ENCODE results near the gene XYLT1. TPM values are rescaled to one million over a fixed set of nuclear protein-coding genes. Genes with fewer than 3 reads are reported as not detected.

The XYLT1 gene
- total RNA-seq, 2 donors from 2014 or later: 32.4 to 33.1 TPM

DNA sequence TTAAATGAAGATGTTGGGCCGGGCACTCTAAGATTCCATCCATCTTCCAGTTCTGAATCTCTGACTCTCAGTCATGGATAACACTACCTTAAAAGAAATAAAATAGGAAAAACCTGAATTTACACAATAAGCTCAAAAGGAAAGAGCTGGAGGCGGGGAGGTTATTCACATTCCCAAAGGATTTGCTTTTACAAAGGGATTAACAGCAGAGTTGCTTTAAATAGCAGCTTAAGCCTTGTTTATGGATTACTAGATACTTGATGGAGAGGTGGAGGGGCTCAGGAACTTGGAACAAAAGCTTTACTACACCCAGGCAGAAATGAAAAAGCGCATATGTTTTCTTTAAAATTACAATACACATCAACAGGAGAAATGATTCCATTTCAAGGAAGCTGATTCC lies 84.5 kb downstream of the XYLT1 start:
- intact Hi-C loops (cut with DNase I): no loop called here
- DNase-seq (ENCODE audit: low spot score): no peak

DNA sequence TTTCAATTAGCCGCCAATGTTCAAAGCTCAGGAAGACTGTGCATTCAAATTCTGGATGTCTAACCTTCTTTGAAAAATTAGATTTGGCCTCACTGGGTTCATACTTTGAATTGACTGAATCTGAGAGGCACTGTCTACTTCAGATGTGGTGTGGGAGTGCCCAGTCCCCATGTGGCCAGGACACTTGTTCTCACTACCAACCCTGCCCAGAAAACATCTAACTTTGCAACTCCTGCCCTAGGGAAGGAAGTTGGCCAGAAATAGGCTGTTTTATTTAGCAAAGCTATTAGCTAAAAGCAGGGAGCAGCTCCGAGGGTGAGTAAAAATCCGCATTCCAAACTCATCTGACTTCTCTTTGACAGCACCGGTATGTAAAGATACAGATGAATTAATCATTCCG lies 86.3 kb downstream of the XYLT1 start:
- intact Hi-C loops (cut with DNase I): no loop called here
- no peak for DNase-seq (ENCODE audit: low spot score)

DNA sequence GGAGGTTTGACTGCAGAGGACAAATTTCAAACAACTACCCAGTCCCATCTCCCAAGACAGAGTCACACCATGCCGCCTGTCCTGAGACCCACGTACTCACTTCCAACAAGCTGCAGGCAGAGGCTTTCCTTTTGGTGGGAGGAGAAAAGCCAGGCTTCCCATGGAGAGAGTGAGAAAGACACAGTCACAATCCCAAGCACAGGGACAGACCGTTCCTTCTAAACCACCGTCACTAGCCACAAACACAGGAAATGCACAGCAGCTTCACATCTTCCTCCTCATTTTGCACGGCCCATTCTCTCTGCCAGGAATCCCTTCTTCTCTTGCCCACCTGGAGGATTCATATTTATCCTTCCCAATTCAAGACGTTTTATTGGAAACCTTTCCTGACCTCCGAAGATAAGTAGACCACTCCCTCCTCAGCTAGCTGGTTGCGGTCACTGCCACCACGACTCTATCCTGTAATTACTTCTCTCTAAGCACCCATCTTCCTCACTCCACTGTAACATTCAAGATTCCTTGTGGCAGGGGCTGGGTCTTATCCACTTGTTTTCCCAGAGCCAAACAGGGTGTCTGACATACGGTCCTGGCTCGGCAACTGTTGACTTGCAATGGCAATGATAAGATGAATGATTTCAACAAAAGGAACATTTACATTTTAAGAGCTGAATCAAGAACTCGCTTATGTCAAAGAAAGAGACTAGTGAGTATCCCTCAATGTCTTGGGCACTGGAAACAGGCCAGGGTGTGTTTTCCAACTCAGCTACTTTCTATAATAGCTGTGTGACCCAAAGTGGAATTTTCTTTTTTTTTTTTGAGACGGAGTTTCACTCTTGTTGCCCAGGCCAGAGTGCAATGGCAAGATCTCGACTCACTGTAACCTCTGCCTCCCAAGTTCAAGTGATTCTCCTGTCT lies 87.6 kb downstream of the XYLT1 start:
- intact Hi-C loops (cut with DNase I): no loop called here
- DNase-seq (ENCODE audit: low spot score): no peak

DNA sequence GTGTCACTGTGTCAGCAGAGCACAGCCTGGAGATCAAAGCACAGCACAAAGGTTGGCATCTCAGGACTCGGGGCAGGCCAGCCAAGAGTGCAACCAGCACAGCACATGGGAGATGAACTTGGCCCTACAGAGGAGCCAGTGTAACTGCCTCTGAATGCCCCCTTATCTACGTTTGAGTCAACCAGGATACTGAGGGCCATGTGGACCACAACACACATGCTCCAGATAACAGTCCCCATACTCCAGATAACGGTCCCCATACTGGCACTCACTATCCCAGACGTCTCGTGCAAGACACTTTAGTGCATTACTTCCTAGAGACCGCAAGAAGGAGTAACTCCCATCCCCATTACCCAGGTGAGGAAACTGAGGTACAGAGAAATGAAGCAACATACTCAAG lies 88.2 kb downstream of the XYLT1 start:
- intact Hi-C loops (cut with DNase I): no loop called here
- DNase-seq (ENCODE audit: low spot score): no peak

DNA sequence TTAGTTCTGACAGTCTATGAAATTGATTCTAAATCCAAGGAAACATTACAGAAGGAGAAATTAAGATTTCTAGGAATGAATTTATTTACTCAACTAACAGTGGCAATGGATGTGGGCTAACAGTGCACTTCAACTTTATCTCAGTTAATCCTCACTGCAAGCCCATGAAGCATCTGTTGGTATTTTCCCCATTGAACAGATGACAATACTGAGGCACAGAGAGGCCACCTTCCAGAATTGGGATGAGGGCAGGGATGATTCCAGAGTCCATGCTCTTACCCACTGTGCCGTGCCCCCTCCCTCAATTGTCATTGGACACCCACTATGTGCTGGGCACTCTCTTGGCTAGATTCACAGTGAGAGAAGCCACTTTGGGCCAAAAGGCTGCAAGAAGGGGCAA lies 89.0 kb downstream of the XYLT1 start:
- intact Hi-C loops (cut with DNase I): no loop called here
- no peak for DNase-seq (ENCODE audit: low spot score)

DNA sequence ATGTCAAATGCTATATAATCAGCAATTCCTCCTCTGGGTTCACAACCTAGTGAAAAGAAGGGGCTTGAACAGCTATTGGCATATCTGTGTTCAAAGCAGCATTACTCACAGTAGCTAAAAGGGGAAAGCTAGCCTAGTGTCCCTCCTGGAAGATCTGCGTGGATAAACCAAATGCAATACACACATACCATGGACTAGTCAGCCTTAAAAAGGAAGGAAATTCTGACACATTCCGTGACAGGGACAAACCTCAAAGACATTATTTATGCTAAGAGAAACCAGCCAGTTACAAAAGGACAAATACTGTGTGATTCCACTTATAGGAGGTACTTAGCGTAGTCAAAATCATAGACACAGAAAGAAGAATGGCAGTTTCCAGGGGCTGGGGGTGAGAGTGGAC lies 90.1 kb downstream of the XYLT1 start:
- intact Hi-C loops (cut with DNase I): no loop called here

DNA sequence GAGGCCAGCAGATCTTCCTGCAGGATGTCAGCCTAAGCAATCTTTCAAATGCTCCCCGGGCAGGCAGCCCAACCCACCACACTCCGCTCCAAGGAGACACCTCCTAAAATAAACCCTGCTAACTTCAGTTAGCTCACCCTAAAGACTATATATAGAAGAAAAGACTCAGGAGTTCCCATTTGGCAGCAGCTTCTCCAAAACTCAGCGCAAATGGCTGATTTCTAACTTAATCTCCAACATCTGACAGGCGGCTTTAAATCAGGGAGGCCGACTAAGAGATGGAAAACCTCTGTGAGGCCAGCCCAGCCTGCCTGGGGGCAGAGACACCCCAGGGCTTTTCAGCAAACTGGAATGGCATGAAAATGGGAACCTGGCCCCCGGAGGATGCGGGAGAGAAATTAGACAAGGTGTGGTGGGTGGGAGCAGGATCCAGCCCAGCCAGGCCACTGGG lies 91.6 kb downstream of the XYLT1 start:
- DNase-seq (ENCODE audit: low spot score): peak; percentile 88
- intact Hi-C loops (cut with DNase I): no loop called here

More for the DNA sequence above, 90.1 kb downstream of the XYLT1 start:
- no peak for DNase-seq (ENCODE audit: low spot score)

DNA sequence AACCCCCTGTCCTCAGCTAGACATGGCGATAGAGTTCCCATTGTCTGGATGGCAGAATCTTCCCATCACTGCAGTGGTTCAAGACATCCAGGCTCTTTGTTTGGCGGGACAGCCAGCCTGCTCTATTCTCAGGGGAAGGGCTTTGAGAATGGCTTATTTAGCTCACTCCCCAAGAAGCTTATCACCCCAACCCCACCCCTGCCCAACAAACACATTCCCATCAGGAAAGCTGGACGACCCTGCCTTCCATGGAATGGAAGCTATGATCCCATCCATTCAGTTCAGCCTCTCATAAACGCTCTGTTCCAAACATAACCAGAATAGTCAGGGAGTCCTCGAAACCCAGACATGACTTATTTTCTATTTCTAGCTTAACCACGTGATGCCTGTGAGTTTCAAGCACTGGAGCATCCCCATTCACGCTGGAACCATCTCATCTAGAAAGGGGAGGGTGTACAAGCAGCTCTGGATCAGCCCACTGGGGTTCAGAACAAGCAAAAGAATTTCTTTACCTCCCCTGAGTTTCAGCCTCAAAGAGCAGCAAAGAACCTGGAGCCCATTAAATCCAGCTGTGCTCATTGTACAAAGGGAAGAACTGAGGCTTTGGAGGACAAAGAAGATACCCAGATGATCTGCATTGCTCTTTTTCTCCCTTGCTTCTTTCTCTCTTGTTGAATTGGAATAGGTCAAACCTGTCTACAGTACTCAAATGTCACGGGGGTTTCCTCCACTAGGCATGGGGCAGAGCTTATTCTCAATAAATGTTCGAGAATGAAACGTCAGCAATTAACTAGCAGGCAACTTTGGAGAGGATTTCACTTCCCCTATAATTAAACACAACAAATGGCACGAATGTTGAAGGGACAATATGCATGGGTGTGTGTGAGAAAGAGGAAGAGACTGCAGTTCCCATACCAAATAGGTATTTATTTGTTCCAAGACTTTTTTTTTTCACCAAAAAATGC lies 93.1 kb downstream of the XYLT1 start:
- intact Hi-C loops (cut with DNase I): no loop called here
- DNase-seq (ENCODE audit: low spot score): peak; percentile 53

DNA sequence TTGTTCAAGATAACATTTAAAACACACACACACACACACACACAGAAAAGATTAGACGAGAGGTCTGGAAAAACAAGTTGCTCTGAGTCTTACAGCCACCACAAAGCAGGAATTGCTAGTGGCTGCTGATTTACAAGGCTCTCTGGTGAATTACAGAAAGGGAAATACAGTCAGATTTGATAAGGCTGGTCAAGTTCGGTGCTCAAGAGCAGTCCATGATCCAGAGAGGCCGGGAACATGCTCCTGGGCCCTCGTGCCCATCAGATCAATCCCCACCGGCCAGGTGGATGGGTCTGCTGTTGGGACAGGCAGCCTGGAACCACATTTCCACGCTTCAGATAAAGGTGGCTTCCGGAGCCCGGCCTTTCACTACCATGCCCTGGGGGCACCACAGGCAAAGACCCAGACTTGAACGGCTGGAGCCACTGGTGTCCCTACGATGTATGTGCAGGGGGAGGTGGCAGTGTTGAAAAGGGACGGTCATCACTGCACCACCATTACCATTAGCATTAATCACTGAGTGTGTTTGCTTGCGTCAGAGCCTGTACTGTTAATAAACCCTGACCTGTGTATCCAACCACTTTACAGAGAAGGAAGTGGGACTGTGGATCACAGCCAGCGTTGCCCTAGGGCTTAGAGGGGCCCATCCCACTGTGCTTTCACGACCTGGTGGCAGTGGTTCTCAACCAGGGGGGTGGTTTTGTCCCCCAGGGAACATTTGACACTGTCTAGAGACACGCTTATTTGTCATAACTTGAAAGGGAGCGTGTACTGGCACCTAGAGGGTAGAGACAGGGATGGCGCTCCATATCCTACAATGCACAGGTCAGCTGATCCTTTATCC lies 95.1 kb downstream of the XYLT1 start:
- intact Hi-C loops (cut with DNase I): no loop called here

DNA sequence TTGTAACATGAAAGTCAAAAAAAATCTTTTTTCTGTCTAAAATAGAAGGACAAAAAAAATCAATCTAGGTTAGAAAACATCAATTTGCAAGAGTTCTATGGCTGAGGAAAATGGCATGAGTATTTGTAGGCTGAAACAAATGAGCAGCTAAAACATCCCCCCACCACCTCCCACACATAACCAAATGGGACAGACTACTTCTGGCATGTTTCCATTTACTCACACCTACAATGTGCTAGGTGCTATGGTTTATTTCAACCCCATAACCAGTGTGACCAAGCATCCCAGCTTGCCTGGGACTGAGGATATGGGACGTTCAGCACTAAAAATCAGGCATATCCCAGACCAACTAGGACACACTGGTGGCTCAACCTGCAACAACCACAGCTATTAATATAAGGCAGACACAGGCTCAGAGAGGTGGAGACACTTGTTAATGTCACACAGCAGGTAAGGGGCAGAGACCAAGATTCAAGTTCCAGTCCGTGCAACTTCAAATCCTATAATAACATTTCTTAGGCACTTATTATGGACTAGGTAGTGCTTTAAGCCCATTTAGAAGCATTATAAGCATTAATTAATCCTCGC lies 96.0 kb downstream of the XYLT1 start:
- no peak for DNase-seq (ENCODE audit: low spot score)
- intact Hi-C loops (cut with DNase I): no loop called here

More for the DNA sequence above, 95.1 kb downstream of the XYLT1 start:
- peak; percentile 77 for DNase-seq (ENCODE audit: low spot score)

DNA sequence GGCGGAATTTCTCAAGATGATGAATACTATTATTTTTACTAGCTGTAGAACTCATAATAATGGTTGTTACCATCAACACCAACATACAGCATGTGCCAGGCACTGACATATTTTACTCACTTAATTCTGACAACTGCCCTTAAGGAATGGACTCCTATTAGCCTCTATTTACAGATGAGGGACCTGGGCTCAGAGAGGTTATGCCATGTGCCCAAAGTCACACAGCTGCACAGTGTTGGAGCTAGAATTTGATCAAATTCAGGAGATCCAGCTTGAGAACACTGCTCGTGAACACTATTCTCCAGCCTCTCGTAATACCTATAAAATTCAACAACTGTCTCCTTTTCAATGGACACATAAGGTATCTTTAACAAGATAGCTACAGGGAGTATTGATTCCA lies 97.2 kb downstream of the XYLT1 start:
- intact Hi-C loops (cut with DNase I): no loop called here
- no peak for DNase-seq (ENCODE audit: low spot score)

DNA sequence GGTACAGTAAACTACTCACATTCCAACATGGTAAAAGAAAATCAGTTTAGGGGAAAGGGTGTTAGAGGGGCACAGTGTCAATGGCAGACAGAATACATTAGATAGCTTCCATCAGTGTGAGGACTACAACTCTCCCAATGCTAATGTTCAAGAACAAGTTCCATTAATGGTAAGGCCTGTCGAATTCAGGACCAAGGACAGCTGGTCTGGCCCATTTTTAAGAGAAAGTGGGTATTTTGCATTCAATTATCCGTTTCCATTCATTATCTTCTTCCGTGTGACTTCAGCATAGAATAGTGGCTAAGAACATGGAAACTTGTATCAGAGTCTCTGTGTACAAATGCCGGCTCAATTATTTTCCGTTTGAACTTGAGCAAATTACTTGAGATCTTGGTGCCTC lies 98.4 kb downstream of the XYLT1 start:
- intact Hi-C loops (cut with DNase I): no loop called here
- DNase-seq (ENCODE audit: low spot score): no peak

DNA sequence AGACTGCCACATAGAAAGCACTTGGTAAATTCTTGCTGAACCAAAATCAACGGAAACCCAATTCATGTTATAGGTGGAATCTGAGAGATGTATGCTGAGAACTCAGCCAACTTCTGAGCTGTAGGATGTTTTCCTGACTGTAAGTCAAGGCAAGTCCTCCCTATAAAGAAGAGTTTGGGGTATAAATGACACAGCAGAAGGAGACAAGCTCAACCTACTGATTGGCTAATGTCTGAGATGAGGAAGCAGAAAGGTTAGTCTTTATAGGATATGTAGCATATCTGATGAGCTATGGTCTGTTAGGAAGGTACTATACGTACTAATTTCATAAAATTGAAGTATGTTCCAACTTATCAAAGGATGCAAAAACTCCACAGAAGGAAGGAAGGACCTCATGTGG lies 99.5 kb downstream of the XYLT1 start:
- DNase-seq (ENCODE audit: low spot score): no peak
- intact Hi-C loops (cut with DNase I): no loop called here

DNA sequence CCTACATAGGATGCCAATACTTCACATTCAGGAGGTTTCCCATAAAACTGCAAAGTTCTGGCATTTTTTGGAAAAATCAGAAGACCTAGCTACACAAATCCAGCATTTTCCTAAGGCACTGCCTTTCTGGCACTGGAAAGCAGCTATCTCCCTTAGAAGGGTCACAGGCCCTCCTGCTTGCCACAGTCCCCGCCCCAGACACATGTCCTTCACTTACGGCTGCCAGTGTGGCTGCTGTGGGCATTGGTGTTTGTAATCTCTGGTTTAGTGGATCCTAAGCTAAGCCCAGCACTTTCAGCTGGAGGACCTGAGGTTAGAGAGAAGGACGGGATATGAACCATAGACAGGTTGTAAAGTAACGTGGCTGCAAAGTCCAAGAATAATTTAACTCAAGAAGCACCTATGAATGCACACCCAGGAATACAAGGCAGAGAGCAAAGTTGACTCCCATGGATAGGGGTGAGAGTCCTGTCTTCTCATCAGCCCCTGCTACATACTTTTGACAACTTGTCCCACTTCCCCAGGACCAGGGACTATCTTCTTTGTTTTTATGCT lies 100.0 kb downstream of the XYLT1 start:
- no peak for DNase-seq (ENCODE audit: low spot score)
- intact Hi-C loops (cut with DNase I): no loop called here

DNA sequence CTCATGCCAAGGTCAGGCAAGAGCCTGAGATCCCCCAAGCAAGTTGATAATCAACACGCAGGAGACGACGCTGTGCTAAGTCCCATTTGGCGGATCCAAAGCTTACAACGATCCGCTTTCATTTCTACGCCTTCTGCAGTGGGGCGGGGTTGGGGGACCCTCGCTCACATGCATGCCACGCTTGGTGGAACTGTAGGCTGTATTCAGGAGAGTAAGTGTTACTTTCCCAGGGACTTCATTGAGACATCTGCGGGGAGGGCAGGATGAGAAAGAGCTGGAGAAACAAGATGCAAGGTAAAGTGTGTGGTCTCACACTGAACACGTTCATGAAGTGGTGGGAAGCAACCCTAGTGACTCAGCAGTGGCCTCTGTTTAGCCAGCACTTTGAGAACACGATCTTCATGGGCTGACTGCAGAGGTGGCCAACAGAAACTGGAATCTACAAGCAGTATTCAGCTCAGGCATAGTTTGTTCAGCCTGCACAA lies 100.5 kb downstream of the XYLT1 start:
- intact Hi-C loops (cut with DNase I): no loop called here
- peak; percentile 48 for DNase-seq (ENCODE audit: low spot score)

DNA sequence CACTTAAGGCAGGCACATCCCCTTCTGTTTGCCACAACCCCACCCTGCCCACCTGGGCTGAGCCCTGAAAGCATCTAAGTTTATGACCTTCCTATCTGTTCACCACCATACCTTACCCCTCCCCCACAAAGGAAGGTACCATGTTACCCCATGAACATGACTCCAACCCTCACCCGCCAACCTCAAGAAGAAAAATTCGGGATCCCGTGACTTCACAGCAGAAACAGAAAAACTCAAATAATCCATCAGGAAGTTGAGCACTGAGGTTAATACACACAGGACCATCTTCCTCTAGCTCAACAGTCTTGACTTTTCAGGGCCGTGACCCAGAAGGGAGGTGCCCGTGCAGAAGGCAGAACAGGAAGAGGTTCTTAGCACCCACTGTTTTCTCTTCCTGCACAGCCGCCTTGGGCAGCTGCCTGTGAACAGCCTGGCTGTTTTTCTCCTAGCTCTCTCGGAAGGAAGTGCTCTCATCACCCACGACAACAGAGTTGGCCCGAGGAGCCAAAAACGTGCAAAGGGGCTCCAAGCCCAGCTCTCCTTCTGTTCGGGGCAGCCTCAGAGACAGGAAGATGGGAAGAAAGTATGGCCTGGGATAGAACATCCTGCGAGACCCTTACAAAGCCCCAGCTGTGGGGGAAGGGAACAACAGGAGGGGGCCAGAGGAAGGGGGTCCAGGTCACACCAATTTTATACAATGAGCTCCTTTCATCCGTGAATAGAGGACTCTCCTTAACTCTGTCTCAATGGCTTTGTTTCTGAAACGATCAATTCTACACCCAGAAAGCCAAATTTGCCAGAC lies 101.1 kb downstream of the XYLT1 start:
- intact Hi-C loops (cut with DNase I): no loop called here
- DNase-seq (ENCODE audit: low spot score): peak; percentile 86

DNA sequence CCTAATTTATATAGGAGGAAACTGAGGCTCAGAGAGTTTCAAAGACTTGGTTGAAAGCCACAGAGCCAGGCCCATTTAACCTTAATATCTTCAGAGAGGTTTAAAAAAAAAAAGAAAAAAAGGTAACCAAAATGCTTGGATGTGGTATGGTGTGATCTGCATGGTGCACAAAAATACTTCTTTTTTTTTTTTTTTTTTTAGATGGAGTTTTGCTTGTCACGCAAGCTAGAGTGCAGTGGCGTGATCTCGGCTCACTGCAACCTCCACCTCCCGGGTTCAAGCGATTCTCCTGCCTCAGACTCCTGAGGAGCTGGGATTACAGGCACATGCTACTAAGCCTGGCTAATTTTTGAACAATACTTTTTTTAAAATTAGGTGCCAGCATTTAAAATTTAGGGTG lies 101.8 kb downstream of the XYLT1 start:
- intact Hi-C loops (cut with DNase I): no loop called here
- no peak for DNase-seq (ENCODE audit: low spot score)

DNA sequence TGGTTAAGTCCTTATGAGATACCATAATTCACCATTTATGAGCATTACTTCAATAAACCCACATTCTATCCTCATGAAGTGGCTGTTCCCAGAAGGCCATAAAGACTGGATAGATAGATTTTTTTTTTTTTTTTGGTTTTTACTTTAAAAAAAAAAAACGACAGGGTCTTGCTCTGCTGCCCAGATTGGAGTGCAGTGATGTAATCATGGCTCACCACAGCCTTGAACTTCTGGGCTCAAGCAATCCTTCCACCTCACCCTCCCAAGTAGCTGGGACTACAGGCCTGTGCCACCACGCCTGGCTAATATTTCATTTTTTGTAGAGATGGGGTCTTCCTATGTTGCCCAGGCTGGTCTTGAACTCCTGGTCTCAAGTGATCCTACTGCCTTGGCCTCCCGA lies 102.3 kb downstream of the XYLT1 start:
- no peak for DNase-seq (ENCODE audit: low spot score)
- intact Hi-C loops (cut with DNase I): no loop called here
